Left ventricle myocardium superior (tissue), 1 donor: Measurements from ENCODE around the gene ATP13A3. TPM values are rescaled to one million over a fixed set of nuclear protein-coding genes. Genes with fewer than 3 reads are reported as not detected.

ENCODE experiments used
- ATAC-seq: fragments of 200-7000 bp; cut with Tn5 transposase; one replicate; pipeline ENCODE4 v1.9.1; 2020; ENCODE audit warnings: mild to moderate bottlenecking, moderate library complexity
- DNase-seq: peaks from one replicate; pipeline ENCODE4 v3.0.0-alpha.2; 2020
- intact Hi-C: fragments of 100-400 bp; cut with micrococcal nuclease; formaldehyde crosslinking; loops from one replicate; pipeline ENCODE4 v1.11.0; 2022
- total RNA-seq: library from RNA; stranded (reverse); fragmentation: NEBNext Ultra II Directional; extraction: Animal tissue kit (Norgen Biotek cat#: 25700); gene quantifications from one replicate; pipeline ENCODE4 v1.2.1, GENCODE V29; 2021
- donor health status: DM: no; HTN: yes; CAD: no; lungs with severe emphysema.

The ATP13A3 gene
- total RNA-seq, 1 donor from 2014 or later: 41.4 TPM

GRCh38 chr3:194404365-194405140, 82.2 kb downstream of the ATP13A3 start:
- intact Hi-C loops: no loop called here
- DNase-seq: no peak

DNA sequence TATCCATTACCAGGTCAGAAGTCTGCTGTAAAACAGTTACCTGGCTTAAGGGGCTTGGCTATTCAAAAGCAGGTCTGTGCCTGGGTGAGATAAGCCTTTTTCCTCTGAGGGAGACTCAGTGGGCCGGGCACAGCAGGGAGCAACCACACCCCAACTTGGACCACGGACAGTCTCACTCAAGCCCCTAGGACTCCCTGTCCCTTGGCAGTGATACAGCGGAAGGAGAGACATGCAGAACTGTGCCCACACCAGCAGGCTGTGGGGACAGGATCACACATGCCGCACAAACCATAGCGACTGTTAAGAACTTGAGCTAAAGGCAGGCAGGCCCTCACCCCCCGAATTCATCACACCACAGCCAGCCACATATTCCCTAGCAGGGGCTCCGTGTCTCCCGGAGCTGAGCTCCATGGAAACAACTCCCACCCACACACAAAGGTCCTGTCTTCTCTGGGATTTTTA, 84.9 kb downstream of the ATP13A3 start:
- DNase-seq (no peak), ATAC-seq (peak; percentile 53)
- intact Hi-C loops: no loop called here

More at GRCh38 chr3:194404365-194405140, 82.2 kb downstream of the ATP13A3 start:
- ATAC-seq: no peak

DNA sequence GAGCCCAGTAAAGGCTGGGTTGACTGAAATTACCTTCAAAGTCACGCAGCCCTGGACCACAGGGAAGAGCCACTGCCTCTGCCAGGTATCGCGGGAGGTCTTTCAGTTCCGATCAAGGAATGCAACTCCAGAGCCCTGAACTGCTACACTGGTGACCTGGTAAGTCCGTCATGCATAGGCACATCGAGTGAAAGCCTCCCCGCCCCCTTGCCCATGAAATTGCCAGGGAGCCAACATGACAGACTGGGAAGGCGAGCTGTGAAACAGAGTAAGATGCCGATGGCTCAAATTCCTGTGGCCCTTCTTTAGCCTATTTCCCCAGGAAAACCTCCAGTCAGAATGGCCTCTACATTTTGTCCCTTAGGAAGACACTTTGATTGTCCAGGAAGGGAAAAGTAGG, 85.5 kb downstream of the ATP13A3 start:
- ATAC-seq: no peak
- no peak for DNase-seq
- intact Hi-C loops: no loop called here

- ATAC-seq: no peak
- DNase-seq: no peak
- intact Hi-C loops: no loop called here
These were observed 86.9 kb downstream of the ATP13A3 start for GRCh38 chr3:194399874-194400411.

DNA sequence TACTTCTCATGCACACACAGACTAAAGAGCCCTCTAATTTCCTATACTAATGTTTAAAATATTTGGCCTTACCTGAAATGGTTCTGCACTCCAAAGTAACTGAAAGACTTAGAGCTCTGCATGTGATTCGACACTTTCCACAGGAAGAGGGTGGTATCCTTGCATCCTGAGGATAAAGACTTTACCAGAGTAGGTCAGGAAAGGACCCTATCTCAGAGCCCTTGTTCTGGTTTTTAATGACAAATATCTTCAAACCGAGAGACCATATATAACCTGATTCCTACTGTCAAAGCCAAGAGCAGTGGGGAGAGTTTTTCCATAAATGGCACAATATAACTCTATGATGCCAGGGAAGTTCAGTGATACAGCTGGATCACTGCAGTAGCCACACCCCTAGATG, 87.6 kb downstream of the ATP13A3 start, which contains the start of gene GP5:
Gene GP5 (minus strand): TSS at position 101 of the 400 bp plus-strand sequence. CDS start 984 bp downstream, outside the sequence.
- DNase-seq: no peak
- intact Hi-C loops: no loop called here
- no peak for ATAC-seq

DNA sequence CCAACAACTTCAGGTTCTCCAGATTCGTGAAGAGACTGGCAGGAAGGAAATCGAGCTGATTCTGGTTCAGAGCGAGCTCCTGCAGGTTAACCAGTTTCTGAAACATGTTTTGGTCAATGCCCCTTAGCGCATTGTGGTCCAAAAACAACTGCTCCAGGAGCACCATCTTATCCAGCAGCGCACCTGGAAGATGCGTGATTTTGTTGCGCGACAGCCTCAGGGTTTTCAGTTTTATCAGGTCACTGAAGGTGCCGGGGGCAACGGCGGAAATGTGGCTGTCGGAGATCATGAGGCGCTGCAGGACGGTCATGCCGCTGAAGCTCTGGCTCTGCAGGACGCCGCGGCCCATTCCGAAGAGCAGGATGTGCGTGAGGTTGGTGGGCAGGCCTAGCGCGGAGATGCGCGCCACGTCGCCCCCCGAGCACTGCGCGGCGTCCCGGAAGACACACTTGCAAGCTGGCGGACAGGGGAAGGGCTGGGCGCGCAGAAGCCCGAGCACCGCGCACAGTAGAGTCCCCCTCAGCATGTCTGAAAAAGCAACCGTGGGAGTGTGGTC, 89.0 kb downstream of the ATP13A3 start:
- DNase-seq (no peak), ATAC-seq (peak; percentile 41)
- intact Hi-C loops: no loop called here

- intact Hi-C loops: no loop called here
- ATAC-seq (peak; percentile 21), DNase-seq (no peak)
These were observed 89.7 kb downstream of the ATP13A3 start for GRCh38 chr3:194396859-194397756.

GRCh38 chr3:194396539-194396858, 90.3 kb downstream of the ATP13A3 start:
- ATAC-seq (no peak), DNase-seq (no peak)
- intact Hi-C loops: no loop called here

GRCh38 chr3:194395778-194396538, 90.8 kb downstream of the ATP13A3 start:
- ATAC-seq: peak; percentile 77
- intact Hi-C loops: no loop called here
- peak; percentile 44 for DNase-seq

GRCh38 chr3:194395212-194395611, 91.6 kb downstream of the ATP13A3 start:
- intact Hi-C loops: no loop called here
- DNase-seq (no peak), ATAC-seq (no peak)

DNA sequence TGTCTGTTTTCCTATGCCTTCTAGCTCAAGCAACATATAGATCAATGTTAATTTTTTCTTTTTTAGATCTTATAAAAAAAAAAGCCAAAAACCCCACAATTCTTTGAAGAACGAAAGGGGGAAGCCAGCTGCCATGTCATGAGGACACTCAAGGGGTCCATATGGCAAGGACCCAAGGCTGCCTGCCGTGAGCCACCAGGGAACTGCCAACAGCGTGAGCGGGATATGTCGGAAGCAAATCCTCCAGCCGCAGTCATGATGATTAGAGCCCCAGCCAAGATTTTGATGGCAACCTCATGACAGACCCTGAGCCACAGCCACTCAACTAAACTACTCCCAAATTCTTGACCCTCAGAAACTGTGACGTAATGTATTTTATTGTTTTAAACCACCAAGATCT, 94.2 kb downstream of the ATP13A3 start:
- intact Hi-C loops: no loop called here
- ATAC-seq (no peak), DNase-seq (no peak)

DNA sequence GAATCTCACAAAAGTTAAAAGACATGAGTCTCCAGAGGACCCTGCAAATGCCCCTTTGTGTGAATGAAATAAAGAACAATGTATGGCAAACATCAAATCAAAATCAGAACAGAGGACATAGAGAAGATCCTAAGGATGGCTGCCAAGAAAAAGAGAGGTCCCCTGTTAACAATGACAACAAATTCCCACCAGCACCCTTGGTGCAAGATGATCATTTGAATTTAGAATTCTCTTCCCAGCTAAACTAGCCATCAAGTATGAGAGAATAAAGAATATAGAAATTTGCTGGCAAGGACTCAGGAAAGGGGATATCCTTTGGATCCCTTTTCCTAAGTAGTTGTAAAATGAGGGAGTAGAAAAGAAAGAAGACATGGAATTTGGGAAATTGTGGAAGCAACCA, 96.0 kb downstream of the ATP13A3 start:
- DNase-seq (no peak), ATAC-seq (no peak)
- intact Hi-C loops: no loop called here

DNA sequence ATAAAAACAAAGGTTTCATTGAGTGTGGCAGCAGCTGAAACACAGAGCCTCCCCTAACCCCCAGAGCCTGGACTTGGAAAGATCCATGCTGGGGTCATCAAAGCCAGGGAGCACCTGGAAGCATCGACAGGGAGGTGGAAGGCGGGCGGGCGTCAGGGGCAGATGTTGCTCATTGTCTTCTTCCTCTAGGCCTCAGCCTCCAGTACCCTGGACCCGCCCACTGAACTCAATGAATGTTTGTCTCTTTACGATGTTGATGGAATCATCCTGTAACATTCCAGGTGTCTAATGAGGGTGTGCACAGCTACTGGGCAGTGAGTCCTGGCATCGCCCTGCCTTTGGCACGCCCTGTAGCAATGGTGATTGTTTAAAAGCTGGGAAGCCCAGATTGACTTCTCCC, 97.5 kb downstream of the ATP13A3 start:
- no peak for DNase-seq
- intact Hi-C loops: no loop called here
- ATAC-seq: no peak

- ATAC-seq (no peak), DNase-seq (no peak)
- intact Hi-C loops: no loop called here
These were observed 98.8 kb downstream of the ATP13A3 start for GRCh38 chr3:194387926-194388418.

- DNase-seq (no peak), ATAC-seq (no peak)
- intact Hi-C loops: no loop called here
These were observed 99.5 kb downstream of the ATP13A3 start for GRCh38 chr3:194387276-194387675.

DNA sequence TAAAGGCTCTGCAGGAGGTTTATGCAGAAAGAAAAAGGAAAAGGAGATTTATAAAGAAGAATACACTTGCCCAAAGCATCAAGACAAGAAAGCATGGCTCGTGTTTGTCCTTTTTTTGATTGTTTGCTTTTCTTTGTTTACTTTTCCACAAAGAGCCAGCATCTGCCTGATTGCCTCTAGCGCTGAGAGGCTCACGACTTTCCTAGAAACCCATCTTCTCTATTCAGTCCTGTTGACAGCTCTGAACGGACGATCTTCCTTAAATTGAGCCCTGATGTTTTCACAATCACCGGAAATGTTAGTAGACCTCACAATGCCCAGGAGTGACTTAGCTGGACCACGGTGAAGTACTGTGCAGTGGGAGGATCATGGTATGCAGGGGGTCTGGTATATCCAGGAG, 100.2 kb downstream of the ATP13A3 start:
- no peak for ATAC-seq
- intact Hi-C loops: no loop called here
- no peak for DNase-seq

GRCh38 chr3:194386066-194386465, 100.7 kb downstream of the ATP13A3 start:
- intact Hi-C loops: no loop called here
- ATAC-seq: no peak
- DNase-seq: no peak

DNA sequence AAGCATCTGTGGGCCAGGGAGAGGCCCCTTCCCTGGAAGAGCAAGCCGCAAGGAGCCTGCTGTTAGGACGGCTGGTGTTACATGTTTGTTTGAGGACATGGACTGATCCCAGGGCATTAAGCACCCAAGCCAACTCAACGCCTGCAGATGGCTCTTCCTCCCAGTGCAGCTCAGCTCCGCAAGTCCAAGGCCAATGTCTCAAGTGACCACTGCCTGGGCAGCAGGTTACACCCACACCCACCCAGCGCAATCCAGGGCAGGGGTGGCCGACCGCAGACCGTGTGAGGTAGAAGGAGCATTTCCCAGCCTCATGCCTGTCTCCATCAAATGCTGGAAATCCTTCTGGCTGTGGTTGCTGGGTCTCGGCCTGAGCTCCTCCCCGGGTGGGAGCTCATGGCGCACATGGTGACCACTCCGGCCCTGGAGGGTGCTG, 102.2 kb downstream of the ATP13A3 start:
- DNase-seq (peak; percentile 19), ATAC-seq (no peak)
- intact Hi-C loops: no loop called here

DNA sequence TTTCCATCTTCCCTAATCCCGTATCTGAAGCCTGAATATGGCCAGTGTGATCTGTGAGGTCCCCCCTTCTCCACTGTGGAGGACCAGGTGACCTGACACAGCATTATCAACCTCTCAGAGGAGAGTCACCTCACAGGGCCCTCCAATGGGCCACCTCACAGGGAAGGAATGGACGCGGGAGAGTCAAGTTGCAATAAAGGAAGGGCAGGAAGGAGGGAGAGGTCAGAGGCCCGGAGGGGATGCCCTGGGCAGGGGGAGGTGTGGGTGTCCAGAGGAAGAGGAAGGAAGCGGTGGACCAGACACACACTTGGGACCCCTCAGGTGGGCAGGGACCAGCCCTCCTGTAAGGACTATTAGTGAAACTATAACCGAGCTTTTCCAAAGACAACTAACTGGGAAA, 102.6 kb downstream of the ATP13A3 start:
- intact Hi-C loops: no loop called here
- ATAC-seq (no peak), DNase-seq (peak; percentile 6)
